ENCODE measurements around the gene TTYH2. TPM values are rescaled to one million over a fixed set of nuclear protein-coding genes. Genes with fewer than 3 reads are reported as not detected.

The TTYH2 gene
- total and polyA plus RNA-seq, 2 donors (not counting 1 experiment from before 2014, with no cell fraction given): 3.0 to 3.1 TPM

- H4K20me1 ChIP-seq (ENCODE audit: control insufficient read depth, insufficient read depth, low read length, poor library complexity, severe bottlenecking): no peaks in the 10 kb centered on the region
- H3K4me3 ChIP-seq (ENCODE audit: control extremely low read depth in 1 of 5, extremely low read depth in 1 of 5, insufficient read depth in 1 of 5, low read depth in 2 of 5, low read length in 4 of 5): no peak overlapping the region
- DNase-seq: no peak
- no peaks in the 10 kb centered on the region for H3K79me2 ChIP-seq (ENCODE audit: control insufficient read depth, insufficient read depth, low read length)
- ChIA-PET POLR2A (no interaction called here), CTCF (no interaction called here)
- no peak for ATAC-seq (ENCODE audit: low read depth)
- H3K4me1 ChIP-seq (ENCODE audit: control insufficient read depth in 2 of 2, insufficient read depth in 2 of 2, low read length in 2 of 2): peaks cover 0 to 5% of the 10 kb centered on the region in 2 donors
- no peak overlapping the region for H3K9ac ChIP-seq (ENCODE audit: low read length)
- no peaks in the 10 kb centered on the region for H3K9me3 ChIP-seq (ENCODE audit: control extremely low read depth in 1 of 3, control insufficient read depth in 2 of 3, insufficient read depth in 1 of 3, low read length in 2 of 3)
- Mint-ChIP-seq H3K27me3 (peaks cover 6% of the 10 kb centered on the region), H3K27ac (no peak overlapping the region), H3K4me1 (peaks cover 2% of the 10 kb centered on the region), H3K4me3 (no peak overlapping the region), H3K9me3 (ENCODE audit: insufficient read depth) (no peaks in the 10 kb centered on the region)
- WGBS (ENCODE audit: insufficient coverage): 89% methylated on average over 11 of the region's 14 CpGs
- intact Hi-C loops (cut with micrococcal nuclease): no loop called here
- no peak for TF ChIP-seq CTCF (IDR thresholded peaks at IDR 0.05)
- no peak for TF ChIP-seq EZH2 (IDR thresholded peaks at IDR 0.05; ENCODE audit: borderline replicate concordance, insufficient read depth, low read depth, low read length, poor library complexity, severe bottlenecking)
- no peak overlapping the region for H2AFZ ChIP-seq (ENCODE audit: insufficient read depth, low read depth, low read length, poor library complexity, severe bottlenecking)
- no peak overlapping the region for H3K4me2 ChIP-seq (replicated peaks; ENCODE audit: low read depth, low read length, poor library complexity, severe bottlenecking)
- no peak overlapping the region for H3K27ac ChIP-seq (ENCODE audit: low read length in 2 of 2)
- H3K27me3 ChIP-seq (replicated peaks in 1 of 4; ENCODE audit: control extremely low read depth in 1 of 4, control insufficient read depth in 3 of 4, insufficient read depth in 4 of 4, low read length in 3 of 4): peaks cover 0 to 5% (median 2%) of the 10 kb centered on the region in 4 experiments
- no peaks in the 10 kb centered on the region for H3K36me3 ChIP-seq (replicated peaks in 1 of 2; ENCODE audit: control extremely low read depth in 1 of 2, control insufficient read depth in 1 of 2, extremely low read depth in 1 of 2, insufficient read depth in 2 of 2, low read length in 1 of 2)
Measured at GRCh38 chr17:74287031-74287602, 73.7 kb downstream of the TTYH2 start.

DNA sequence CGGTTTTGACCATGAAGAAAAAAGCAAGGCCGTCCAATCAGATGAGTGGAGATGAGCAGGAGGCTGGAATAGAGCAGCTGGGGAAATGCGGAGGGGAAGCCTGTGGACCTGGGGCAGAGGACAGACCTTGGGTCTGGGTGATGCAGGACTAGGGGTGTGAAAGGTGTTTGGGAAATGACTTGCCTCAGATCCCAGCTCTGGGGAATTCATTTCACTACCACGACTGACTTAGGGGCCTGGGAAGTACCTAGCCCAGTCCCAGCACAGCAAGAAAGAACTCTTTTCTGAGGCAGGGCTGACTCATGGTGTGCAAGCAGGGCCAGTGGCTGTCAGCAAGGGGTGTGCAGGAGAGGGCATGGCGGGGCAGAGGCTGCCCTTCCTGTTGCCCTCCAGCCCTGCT, 75.4 kb downstream of the TTYH2 start:
- peaks cover 3% of the 10 kb centered on the region for H3K27me3 Mint-ChIP-seq
- TF ChIP-seq CTCF (IDR thresholded peaks at IDR 0.05): no peak
- TF ChIP-seq EZH2 (IDR thresholded peaks at IDR 0.05; ENCODE audit: borderline replicate concordance, insufficient read depth, low read depth, low read length, poor library complexity, severe bottlenecking): no peak
- H3K27ac Mint-ChIP-seq: no peak overlapping the region
- H4K20me1 ChIP-seq (ENCODE audit: control insufficient read depth, insufficient read depth, low read length, poor library complexity, severe bottlenecking): no peaks in the 10 kb centered on the region
- DNase-seq (no peak), ATAC-seq (ENCODE audit: low read depth) (no peak)
- ChIA-PET CTCF (no interaction called here), POLR2A (no interaction called here)
- H3K9ac ChIP-seq (ENCODE audit: low read length): no peak overlapping the region
- peaks cover 0 to 5% (median 0%) of the 10 kb centered on the region in 4 experiments for H3K27me3 ChIP-seq (replicated peaks in 1 of 4; ENCODE audit: control extremely low read depth in 1 of 4, control insufficient read depth in 3 of 4, insufficient read depth in 4 of 4, low read length in 3 of 4)
- H3K36me3 ChIP-seq (replicated peaks in 1 of 2; ENCODE audit: control extremely low read depth in 1 of 2, control insufficient read depth in 1 of 2, extremely low read depth in 1 of 2, insufficient read depth in 2 of 2, low read length in 1 of 2): no peaks in the 10 kb centered on the region
- H2AFZ ChIP-seq (ENCODE audit: insufficient read depth, low read depth, low read length, poor library complexity, severe bottlenecking): no peak overlapping the region
- H3K4me1 ChIP-seq (ENCODE audit: control insufficient read depth in 2 of 2, insufficient read depth in 2 of 2, low read length in 2 of 2): peaks cover 0 to 5% of the 10 kb centered on the region in 2 donors
- H3K9me3 ChIP-seq (ENCODE audit: control extremely low read depth in 1 of 3, control insufficient read depth in 2 of 3, insufficient read depth in 1 of 3, low read length in 2 of 3): no peaks in the 10 kb centered on the region
- H3K79me2 ChIP-seq (ENCODE audit: control insufficient read depth, insufficient read depth, low read length): no peaks in the 10 kb centered on the region
- H3K4me2 ChIP-seq (replicated peaks; ENCODE audit: low read depth, low read length, poor library complexity, severe bottlenecking): no peak overlapping the region
- H3K4me3 Mint-ChIP-seq: no peak overlapping the region
- H3K4me1 Mint-ChIP-seq: no peaks in the 10 kb centered on the region
- H3K9me3 Mint-ChIP-seq (ENCODE audit: insufficient read depth): no peaks in the 10 kb centered on the region
- no peak overlapping the region for H3K4me3 ChIP-seq (ENCODE audit: control extremely low read depth in 1 of 5, extremely low read depth in 1 of 5, insufficient read depth in 1 of 5, low read depth in 2 of 5, low read length in 4 of 5)
- WGBS (ENCODE audit: insufficient coverage): 61% methylated on average over 5 of the region's 5 CpGs
- no peak overlapping the region for H3K27ac ChIP-seq (ENCODE audit: low read length in 2 of 2)
- intact Hi-C loops (cut with micrococcal nuclease): no loop called here
